ENCODE data around the gene FHOD3. TPM values are rescaled to one million over a fixed set of nuclear protein-coding genes. Genes with fewer than 3 reads are reported as not detected.

Gene FHOD3
- total RNA-seq, 1 experiment from 2014 or later = 10.6 TPM

- H3K4me3 ChIP-seq = peak overlapping the region; percentile 67; the same call in 1 of the 2 replicates
- ChIA-PET CTCF (no interaction called here), POLR2A (ENCODE audit: unreplicated experiment) (interaction anchor here (1.2 kb wide), 1 partner anchor 12 kb away, joined by 4 read pairs; no protein-coding TSS in a partner anchor)
- peak overlapping the region; percentile 65 for H3K27ac ChIP-seq
- H3K79me2 ChIP-seq (ENCODE audit: low read depth) = peaks cover 28% of the 10 kb centered on the region
- H3K9me3 ChIP-seq (ENCODE audit: insufficient read depth, low read depth) = no peaks in the 10 kb centered on the region
- H3K4me2 ChIP-seq = peak overlapping the region; percentile 91
- no peaks in the 10 kb centered on the region for H3K9me2 ChIP-seq (ENCODE audit: insufficient read depth)
- intact Hi-C loops (cut with micrococcal nuclease; ENCODE audit: unreplicated experiment) = loop anchor here (2.0 to 10.0 kb wide), 4 partner anchors 75 to 458 kb away; no protein-coding TSS in a partner anchor
- peaks cover 19% of the 10 kb centered on the region for H3K4me1 ChIP-seq (replicated peaks; ENCODE audit: insufficient read depth)
- peak; percentile 36 to 62 for DNase-seq
- BruUV-seq (replicated peaks) = no TSS peak
- peak; percentile 50 for TF ChIP-seq CTCF (conservative IDR thresholded peaks at IDR 0.05)
- TF ChIP-seq EZH2 (IDR thresholded peaks at IDR 0.05; ENCODE audit: low read depth) = no peak
- H3K36me3 ChIP-seq (ENCODE audit: low read depth) = no peaks in the 10 kb centered on the region
- H3K27me3 ChIP-seq (ENCODE audit: insufficient read depth, low read depth) = no peaks in the 10 kb centered on the region
- peak overlapping the region; percentile 85 for H2AFZ ChIP-seq
- no peaks in the 10 kb centered on the region for H4K20me1 ChIP-seq (ENCODE audit: insufficient read depth)
- no peaks in the 10 kb centered on the region for H3F3A ChIP-seq (ENCODE audit: insufficient read depth, low read depth)
These were observed 680 bp upstream of the FHOD3 start for GRCh38 chr18:36296650-36297416.

- no peak for DNase-seq
- POLR2A ChIA-PET (ENCODE audit: unreplicated experiment) = interaction anchor here (0.5 to 1.2 kb wide), 3 partner anchors 11 to 39 kb away, joined by 3 to 4 read pairs (median 4); no protein-coding TSS in a partner anchor
These were observed 721 bp downstream of the FHOD3 start for GRCh38 chr18:36298126-36298741.

More at GRCh38 chr18:36298126-36298741, 721 bp downstream of the FHOD3 start:
- H3K4me1 ChIP-seq (replicated peaks; ENCODE audit: insufficient read depth) = peaks cover 24% of the 10 kb centered on the region
- peak overlapping the region; percentile 74 for H3K4me2 ChIP-seq
- H3K9me2 ChIP-seq (ENCODE audit: insufficient read depth) = no peaks in the 10 kb centered on the region
- no TSS peak for BruUV-seq (replicated peaks)
- CTCF ChIA-PET = no interaction called here
- H4K20me1 ChIP-seq (ENCODE audit: insufficient read depth) = no peaks in the 10 kb centered on the region
- H2AFZ ChIP-seq = peak overlapping the region; percentile 75
- intact Hi-C loops (cut with micrococcal nuclease; ENCODE audit: unreplicated experiment) = loop anchor here (5.0 to 10.0 kb wide), 3 partner anchors 74 to 457 kb away; no protein-coding TSS in a partner anchor
- H3F3A ChIP-seq (ENCODE audit: insufficient read depth, low read depth) = no peaks in the 10 kb centered on the region
- no peaks in the 10 kb centered on the region for H3K27me3 ChIP-seq (ENCODE audit: insufficient read depth, low read depth)
- no peaks in the 10 kb centered on the region for H3K9me3 ChIP-seq (ENCODE audit: insufficient read depth, low read depth)
- H3K36me3 ChIP-seq (ENCODE audit: low read depth) = no peaks in the 10 kb centered on the region
- H3K79me2 ChIP-seq (ENCODE audit: low read depth) = peaks cover 42% of the 10 kb centered on the region
- no peak overlapping the region for H3K27ac ChIP-seq
- H3K4me3 ChIP-seq = peak overlapping the region; percentile 75
- TF ChIP-seq EZH2 (IDR thresholded peaks at IDR 0.05; ENCODE audit: low read depth) (no peak), CTCF (conservative IDR thresholded peaks at IDR 0.05) (no peak)

Measured in PC-9 (cell line).